H1 (cell line): ENCODE results near the gene ISG20L2.

ENCODE experiments used
- EZH2 ChIP-seq: fragments of 200-600 bp; sonication (generic); IDR thresholded peaks from 2 replicates; pipeline ENCODE4 v1.7.1; 2012; ENCODE audit warnings: low read depth, mild to moderate bottlenecking, moderate library complexity, low read length, inconsistent platforms; ENCODE audit not compliant: severe bottlenecking
- GTF2F1 ChIP-seq: IDR thresholded peaks from 2 replicates; pipeline ENCODE4 v1.6.1; 2012; ENCODE audit warnings: low read depth, low read length, improper control_type of control experiment, borderline replicate concordance
- TBP ChIP-seq: IDR thresholded peaks from 2 replicates; pipeline ENCODE4 v1.6.1; 2011; ENCODE audit warnings: low read depth, low read length, improper control_type of control experiment

- TF ChIP-seq TBP (no peak), EZH2 (no peak), GTF2F1 (no peak)
Observed at GRCh38 chr1:156703741-156704140, 24.8 kb downstream of the ISG20L2 start.
